Heart right ventricle (tissue), 16 donors: ENCODE data around the gene PLEKHA5. TPM values are rescaled to one million over a fixed set of nuclear protein-coding genes. Genes with fewer than 3 reads are reported as not detected.

ENCODE experiments used
- ATAC-seq, 8 donors: fragments of 200-7000 bp; cut with Tn5 transposase; one replicate each; pipeline ENCODE4 v1.9.1; 2020; ENCODE audit warnings: mild to moderate bottlenecking in 8 of 8, moderate library complexity in 8 of 8, moderate number of reproducible peaks in 1 of 8
- DNase-seq, 2 donors: peaks; one replicate each; pipeline ENCODE4 v3.0.0-alpha.2; 2020
- H3K27ac ChIP-seq, 10 donors: fragments of 200-600 bp; sonication (generic) in 2 of 10; one replicate each; pipeline versions ENCODE4 v1.5.0 to v1.8.0; 2020 to 2022; ENCODE audit warnings: mild to moderate bottlenecking in 3 of 10
- H3K27me3 ChIP-seq, 7 donors: fragments of 200-600 bp; one replicate each; pipeline ENCODE4 v1.8.0; 2021 to 2022; ENCODE audit warnings: mild to moderate bottlenecking in 2 of 7
- H3K36me3 ChIP-seq, 9 donors: fragments of 200-600 bp; sonication (generic) in 1 of 9; one replicate each; pipeline versions ENCODE4 v1.5.0 to v1.8.0; 2020 to 2022; ENCODE audit warnings: mild to moderate bottlenecking in 2 of 9
- H3K4me1 ChIP-seq, 9 donors: fragments of 200-600 bp; sonication (generic) in 1 of 9; one replicate each; pipeline versions ENCODE4 v1.5.0 to v1.8.0; 2020 to 2022; ENCODE audit warnings: mild to moderate bottlenecking in 4 of 9
- H3K4me3 ChIP-seq, 10 donors: fragments of 200-600 bp; sonication (generic) in 2 of 10; one replicate each; pipeline versions ENCODE4 v1.5.0 to v1.8.0; 2020 to 2022; ENCODE audit warnings: mild to moderate bottlenecking in 7 of 10, moderate library complexity in 2 of 10
- H3K9me3 ChIP-seq, 11 donors: fragments of 200-600 bp in 10 of 11; sonication (generic) in 2 of 11; one replicate each; pipeline versions ENCODE4 v1.5.0 to v1.8.0; 2013 to 2022; ENCODE audit warnings: mild to moderate bottlenecking in 2 of 11, control low read depth in 1 of 11, moderate library complexity in 1 of 11
- CTCF ChIP-seq, 9 donors: fragments of 200-600 bp; sonication (generic) in 2 of 9; IDR thresholded peaks; one replicate each; pipeline versions ENCODE4 v1.5.0 to v1.8.0; 2021 to 2022; ENCODE audit warnings: antibody characterized with exemption in 9 of 9, mild to moderate bottlenecking in 5 of 9, moderate library complexity in 1 of 9
- WGBS, 2 donors: extraction: QIAGEN DNeasy Blood & Tissue Kit; methylation state at CpG; one replicate each; pipeline ENCODE4 v1.1.7; 2013; ENCODE audit warnings: inconsistent platforms in 1 of 2; 5-methylcytosine and 5-hydroxymethylcytosine counted together
- intact Hi-C, 10 donors: fragments of 100-400 bp; cut with DNase I; formaldehyde crosslinking; loops; one replicate each; pipeline versions ENCODE4 v1.11.1 to v1.14.2; 2022
- polyA plus RNA-seq, 2 donors: library from polyadenylated mRNA; stranded (reverse); fragments of 200-250 nt; gene quantifications; one replicate each; pipeline ENCODE4 v1.2.3, GENCODE V29; 2013
- total RNA-seq, 10 donors: library from RNA; stranded (reverse); fragmentation: NEBNext Ultra II Directional in 3 of 10; extraction: Animal tissue kit (Norgen Biotek cat#: 25700) in 3 of 10; gene quantifications; one replicate each; pipeline versions ENCODE4 v1.2.1 to v1.2.4, GENCODE V29; 2021 to 2023
- donor health status: Arrhythmogenic right ventricular cardiomyopathy.
- donor health status: ischemic (EF 13 %, LVEDD 7.1; RV severe dilation, severe dysfunction).
- donor health status: healthy with polysubstance abuse.
- donor health status: DM: no; HTN: yes; CAD: no.
- donor health status: DM: no; HTN: no; CAD: no.
- donor health status: ischemic (EF 25% LVEDD 6.9; RV normal size, moderate dysfunction).
- donor health status: ischemic (EF 25% LVEDD 5.7; RV mildly dilated, moderate dysfunction).
- donor health status: healthy.
- donor health status: DM: yes; HTN: yes; CAD: no.
- donor health status: Ischemic cardiomyopathy.
- donor health status: ischemic (EF 35%, LVEDD 5.7; RV mildly dilated, moderate dysfunction).
- donor health status: nonischemic (EF 11% LVEDD 7.7; RV severe dilation, severe dysfunction).
- donor health status: DM: yes; HTN: yes; CAD: no.
- donor health status: PGD.
- donor health status: ischemic (EF 29% LVEDD 5.4; RV normal size, mild dysfunction).
- donor health status: nonischemic (EF 23%, LVEDD 6.1; RV moderate dilation, normal function).

The PLEKHA5 gene
- total and polyA plus RNA-seq, 12 donors = 11.8 to 77.1 (median 61.8) TPM

- peaks cover 0 to 27% (median 6%) of the 10 kb centered on the region in 9 donors for H3K4me1 ChIP-seq
- peaks cover 0 to 9% (median 0%) of the 10 kb centered on the region in 11 donors for H3K9me3 ChIP-seq
- no peaks in the 10 kb centered on the region for H3K36me3 ChIP-seq
- WGBS, 2 donors = 83 to 89% methylated on average over 3 of the region's 3 CpGs
- no peak overlapping the region for H3K4me3 ChIP-seq
- ATAC-seq (no peak), DNase-seq (no peak)
- intact Hi-C loops = no loop called here
- no peak overlapping the region for H3K27ac ChIP-seq
- no peak for TF ChIP-seq CTCF (IDR thresholded peaks at IDR 0.05)
- no peaks in the 10 kb centered on the region for H3K27me3 ChIP-seq
Observed at GRCh38 chr12:19215115-19215514, 85.6 kb downstream of the PLEKHA5 start.

- WGBS, 2 donors = 89 to 92% methylated on average over 3 of the region's 3 CpGs
- no peak for TF ChIP-seq CTCF (IDR thresholded peaks at IDR 0.05)
- peaks cover 0 to 9% (median 0%) of the 10 kb centered on the region in 11 donors for H3K9me3 ChIP-seq
- no peak overlapping the region for H3K27ac ChIP-seq
- no peaks in the 10 kb centered on the region for H3K27me3 ChIP-seq
- no peaks in the 10 kb centered on the region for H3K36me3 ChIP-seq
- no peak for ATAC-seq
- H3K4me3 ChIP-seq = no peak overlapping the region
- intact Hi-C loops = no loop called here
- H3K4me1 ChIP-seq = peaks cover 0 to 36% (median 10%) of the 10 kb centered on the region in 9 donors
- no peak for DNase-seq
Observed at GRCh38 chr12:19217446-19217845, 87.9 kb downstream of the PLEKHA5 start.

GRCh38 chr12:19220205-19220604, 90.7 kb downstream of the PLEKHA5 start:
- 70 to 75% methylated on average over 3 of the region's 3 CpGs for WGBS, 2 donors
- TF ChIP-seq CTCF (IDR thresholded peaks at IDR 0.05) = no peak
- H3K4me1 ChIP-seq = peaks cover 0 to 39% (median 23%) of the 10 kb centered on the region in 9 donors
- intact Hi-C loops = no loop called here
- no peak overlapping the region for H3K27ac ChIP-seq
- no peak for DNase-seq
- ATAC-seq = no peak
- no peak overlapping the region for H3K4me3 ChIP-seq
- H3K27me3 ChIP-seq = no peaks in the 10 kb centered on the region
- no peaks in the 10 kb centered on the region for H3K36me3 ChIP-seq
- peaks cover 0 to 9% (median 0%) of the 10 kb centered on the region in 11 donors for H3K9me3 ChIP-seq

- 87 to 91% methylated on average over 2 of the region's 2 CpGs for WGBS, 2 donors
- intact Hi-C loops = no loop called here
- no peaks in the 10 kb centered on the region for H3K36me3 ChIP-seq
Observed at GRCh38 chr12:19220852-19221466, 91.4 kb downstream of the PLEKHA5 start.

More at GRCh38 chr12:19220852-19221466, 91.4 kb downstream of the PLEKHA5 start:
- Histone ChIP-seq H3K27ac (no peak overlapping the region), H3K27me3 (no peaks in the 10 kb centered on the region), H3K4me1 (peaks cover 0 to 38% (median 21%) of the 10 kb centered on the region in 9 donors), H3K9me3 (peaks cover 0 to 9% (median 0%) of the 10 kb centered on the region in 11 donors), H3K4me3 (no peak overlapping the region)
- no peak for TF ChIP-seq CTCF (IDR thresholded peaks at IDR 0.05)
- ATAC-seq (no peak), DNase-seq (no peak)
